Type B pancreatic cell (in vitro differentiated cells): Measurements from ENCODE around the gene FNBP1L. TPM values are rescaled to one million over a fixed set of nuclear protein-coding genes. Genes with fewer than 3 reads are reported as not detected.

Experiments
- DNase-seq: peaks from one replicate; pipeline ENCODE4 v3.0.0; 2021; ENCODE audit warnings: mixed read lengths; ENCODE audit not compliant: unreplicated experiment; ENCODE audit errors: extremely low spot score
- H3K27ac Mint-ChIP-seq: 2 replicates; pipeline ENCODE4 v1.8.0; 2021; ENCODE audit warnings: mild to moderate bottlenecking, mixed read lengths
- H3K27me3 Mint-ChIP-seq: 2 replicates; pipeline ENCODE4 v1.8.0; 2021; ENCODE audit warnings: mixed read lengths
- H3K36me3 Mint-ChIP-seq: 2 replicates; pipeline ENCODE4 v1.8.0; 2021; ENCODE audit warnings: mixed read lengths
- H3K4me1 Mint-ChIP-seq: one replicate; pipeline ENCODE4 v1.8.0; 2021; ENCODE audit warnings: mixed read lengths; ENCODE audit not compliant: unreplicated experiment
- H3K4me3 Mint-ChIP-seq: 2 replicates; pipeline ENCODE4 v1.8.0; 2021; ENCODE audit warnings: mild to moderate bottlenecking, mixed read lengths
- H3K9me3 Mint-ChIP-seq: 2 replicates; pipeline ENCODE4 v1.8.0; 2021; ENCODE audit warnings: mixed read lengths
- total RNA-seq: library from RNA; stranded (reverse); gene quantifications from 2 replicates; pipeline ENCODE4 v1.2.1, GENCODE V29; 2021; ENCODE audit warnings: low replicate concordance
- TF ChIP-seq, protein P1 (sequence below): fragments of 200-600 bp; sonication (generic); conservative IDR thresholded peaks from 2 replicates; pipeline ENCODE4 v1.5.0; 2021; ENCODE audit warnings: antibody characterized with exemption, mild to moderate bottlenecking

The FNBP1L gene
- total RNA-seq, 1 donor from 2014 or later = 74.7 TPM

DNA sequence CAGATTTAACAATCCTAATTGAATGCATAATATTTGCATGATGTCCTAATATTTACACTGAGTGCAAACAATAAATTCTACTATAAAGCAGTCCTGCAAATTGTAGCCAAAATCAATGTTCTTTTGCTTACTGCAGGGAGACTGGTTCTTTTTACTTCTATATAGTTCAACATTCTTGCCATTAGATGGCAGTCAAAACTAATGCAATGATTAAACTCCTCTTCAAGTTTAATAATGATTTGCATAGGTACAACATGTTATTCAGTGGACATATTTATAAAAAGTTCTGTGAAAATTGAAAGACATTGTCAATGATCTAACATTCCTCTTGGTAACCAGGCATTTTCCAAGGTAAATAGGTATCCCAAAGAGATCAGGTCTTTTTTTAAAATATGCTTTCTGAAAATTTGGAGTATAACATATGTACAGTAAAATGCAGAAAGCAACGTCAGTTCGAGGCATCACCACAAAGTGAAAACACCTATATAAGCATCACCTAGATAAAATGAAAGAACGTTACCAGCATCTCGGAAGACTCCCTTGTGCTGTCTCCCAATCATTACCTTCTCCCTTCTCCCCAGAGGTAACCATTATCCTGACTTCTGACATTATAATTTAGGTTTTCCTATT lies 9.8 kb upstream of the FNBP1L start:
- no peak overlapping the region for H3K27ac Mint-ChIP-seq
- H3K4me1 Mint-ChIP-seq = peaks cover 10% of the 10 kb centered on the region
- no peaks in the 10 kb centered on the region for H3K27me3 Mint-ChIP-seq
- no peaks in the 10 kb centered on the region for H3K9me3 Mint-ChIP-seq
- no peak for DNase-seq
- no peaks in the 10 kb centered on the region for H3K36me3 Mint-ChIP-seq
- TF ChIP-seq, protein P1, sequence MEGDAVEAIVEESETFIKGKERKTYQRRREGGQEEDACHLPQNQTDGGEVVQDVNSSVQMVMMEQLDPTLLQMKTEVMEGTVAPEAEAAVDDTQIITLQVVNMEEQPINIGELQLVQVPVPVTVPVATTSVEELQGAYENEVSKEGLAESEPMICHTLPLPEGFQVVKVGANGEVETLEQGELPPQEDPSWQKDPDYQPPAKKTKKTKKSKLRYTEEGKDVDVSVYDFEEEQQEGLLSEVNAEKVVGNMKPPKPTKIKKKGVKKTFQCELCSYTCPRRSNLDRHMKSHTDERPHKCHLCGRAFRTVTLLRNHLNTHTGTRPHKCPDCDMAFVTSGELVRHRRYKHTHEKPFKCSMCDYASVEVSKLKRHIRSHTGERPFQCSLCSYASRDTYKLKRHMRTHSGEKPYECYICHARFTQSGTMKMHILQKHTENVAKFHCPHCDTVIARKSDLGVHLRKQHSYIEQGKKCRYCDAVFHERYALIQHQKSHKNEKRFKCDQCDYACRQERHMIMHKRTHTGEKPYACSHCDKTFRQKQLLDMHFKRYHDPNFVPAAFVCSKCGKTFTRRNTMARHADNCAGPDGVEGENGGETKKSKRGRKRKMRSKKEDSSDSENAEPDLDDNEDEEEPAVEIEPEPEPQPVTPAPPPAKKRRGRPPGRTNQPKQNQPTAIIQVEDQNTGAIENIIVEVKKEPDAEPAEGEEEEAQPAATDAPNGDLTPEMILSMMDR = peak; percentile 87
- no peak overlapping the region for H3K4me3 Mint-ChIP-seq

DNA sequence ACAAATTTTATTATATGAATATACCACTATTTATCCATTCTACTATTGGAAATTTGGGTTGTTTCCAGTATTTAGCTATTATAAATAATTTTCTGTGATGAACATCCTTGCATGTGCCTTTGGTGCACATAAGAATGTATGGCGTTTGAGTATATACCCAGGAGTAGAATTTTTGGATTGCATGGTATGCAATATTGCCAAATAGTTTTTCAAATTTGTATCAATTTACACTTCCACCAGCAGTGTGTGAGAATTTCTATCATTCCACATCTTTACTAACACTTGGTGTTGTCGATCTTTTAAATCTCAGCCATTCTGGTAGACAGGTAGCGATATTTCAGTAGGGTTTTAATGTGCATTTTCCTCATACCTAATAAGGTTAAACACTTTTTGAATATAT lies 9.2 kb upstream of the FNBP1L start:
- H3K27ac Mint-ChIP-seq = no peak overlapping the region
- TF ChIP-seq, protein P1 = no peak
- H3K4me1 Mint-ChIP-seq = peaks cover 10% of the 10 kb centered on the region
- H3K27me3 Mint-ChIP-seq = no peaks in the 10 kb centered on the region
- no peak for DNase-seq
- H3K36me3 Mint-ChIP-seq = no peaks in the 10 kb centered on the region
- no peak overlapping the region for H3K4me3 Mint-ChIP-seq
- no peaks in the 10 kb centered on the region for H3K9me3 Mint-ChIP-seq

DNA sequence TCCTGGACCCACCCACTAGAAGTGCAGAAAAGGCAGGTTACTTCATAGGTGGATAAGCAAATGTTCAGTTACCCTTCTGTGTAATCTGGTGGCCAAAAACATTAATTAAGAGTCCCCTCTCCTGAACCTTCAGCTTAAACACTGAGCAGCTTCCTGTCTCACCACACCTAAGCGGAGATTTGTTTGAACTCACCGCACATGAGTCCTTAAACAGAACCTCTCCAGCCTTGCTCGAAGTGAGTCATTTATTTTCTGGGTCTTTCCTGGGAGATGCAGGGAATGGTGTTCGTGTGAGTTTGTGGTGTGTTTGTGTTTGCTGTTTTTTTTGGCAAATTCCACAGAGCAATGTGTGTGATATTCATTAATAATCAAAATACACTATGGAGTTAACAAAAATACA lies 7.6 kb upstream of the FNBP1L start:
- Mint-ChIP-seq H3K4me3 (no peak overlapping the region), H3K27me3 (no peaks in the 10 kb centered on the region), H3K9me3 (no peaks in the 10 kb centered on the region), H3K4me1 (peaks cover 10% of the 10 kb centered on the region), H3K36me3 (no peaks in the 10 kb centered on the region), H3K27ac (no peak overlapping the region)
- DNase-seq = no peak
- TF ChIP-seq, protein P1 = no peak

- TF ChIP-seq, protein P1 = no peak
- Mint-ChIP-seq H3K9me3 (no peaks in the 10 kb centered on the region), H3K27me3 (no peaks in the 10 kb centered on the region), H3K4me1 (peaks cover 10% of the 10 kb centered on the region), H3K27ac (no peak overlapping the region), H3K36me3 (no peaks in the 10 kb centered on the region), H3K4me3 (no peak overlapping the region)
- no peak for DNase-seq
Measured at GRCh38 chr1:93440706-93441105, 7.2 kb upstream of the FNBP1L start.

DNA sequence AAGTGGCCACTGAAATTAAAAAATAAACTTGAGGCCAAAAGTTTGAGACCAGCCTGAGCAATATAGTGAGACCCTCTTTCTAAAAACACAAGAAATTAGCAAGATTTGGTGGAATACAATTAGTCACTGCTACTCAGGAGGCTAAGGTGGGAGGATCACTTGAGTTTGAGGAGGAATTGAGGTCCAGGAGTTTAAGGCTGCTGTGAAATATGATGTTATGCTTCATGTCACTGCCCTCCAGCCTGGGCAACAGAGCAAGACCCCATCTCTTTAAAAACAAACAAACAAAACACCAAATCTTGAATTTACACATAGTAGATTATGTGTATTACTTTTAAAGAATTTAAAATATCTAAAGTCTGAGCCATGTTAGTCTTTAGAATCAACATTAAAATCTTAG lies 6.3 kb upstream of the FNBP1L start:
- Mint-ChIP-seq H3K9me3 (no peaks in the 10 kb centered on the region), H3K4me1 (peaks cover 10% of the 10 kb centered on the region), H3K4me3 (no peak overlapping the region), H3K27me3 (no peaks in the 10 kb centered on the region), H3K36me3 (no peaks in the 10 kb centered on the region), H3K27ac (no peak overlapping the region)
- TF ChIP-seq, protein P1 = no peak
- DNase-seq = no peak
